ENCODE data around the gene VSIR. TPM values are rescaled to one million over a fixed set of nuclear protein-coding genes. Genes with fewer than 3 reads are reported as not detected.

The VSIR gene
- total RNA-seq, 1 experiment from 2014 or later = 18.5 TPM

DNA sequence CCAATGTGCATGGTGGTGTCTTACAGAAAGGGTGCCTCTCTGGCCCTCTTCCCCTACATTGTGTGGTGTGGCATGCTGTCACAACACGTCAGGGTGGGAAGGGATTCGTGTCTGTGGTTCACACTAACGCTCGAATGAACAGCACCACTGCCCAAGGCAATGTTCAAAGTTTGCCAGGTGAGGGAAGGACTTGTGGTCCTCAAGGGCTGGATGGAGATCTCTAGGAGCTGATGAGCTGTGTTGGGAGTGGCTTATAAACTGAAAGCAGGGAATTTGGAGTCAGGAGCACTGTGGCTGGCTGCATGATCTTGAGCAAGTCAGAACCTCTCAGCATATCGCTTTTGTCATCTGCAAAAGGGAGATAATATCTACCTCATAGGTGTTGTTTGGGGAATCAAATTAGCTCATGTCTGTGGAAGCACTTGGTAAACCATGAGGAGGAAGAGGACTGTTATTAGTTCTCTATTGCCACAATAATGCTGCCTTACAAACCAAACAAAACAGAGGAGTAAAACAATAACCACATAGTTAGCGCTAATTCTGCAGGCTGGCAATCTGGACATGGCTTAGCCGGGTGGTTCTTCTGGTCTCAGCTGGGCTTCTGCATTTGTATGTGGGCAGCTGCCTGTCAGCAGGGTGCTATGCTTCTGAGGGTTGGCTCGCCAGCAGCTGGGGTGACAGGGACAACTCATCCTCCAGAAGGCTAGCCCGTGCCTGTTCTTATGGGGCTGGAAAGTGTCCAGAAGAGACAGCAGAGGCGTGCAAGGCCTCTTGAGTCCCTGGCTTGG, 30.8 kb downstream of the VSIR start:
- POLR2A ChIA-PET = no interaction called here
- RAD21 ChIA-PET (ENCODE audit: low non-redundant PET in 1 of 2, low total read pairs in 2 of 2, uncharacterized antibody in 2 of 2, unreplicated experiment in 2 of 2) = no interaction called here
- no peak for TF ChIP-seq CEBPB (IDR thresholded peaks at IDR 0.05; ENCODE audit: low read depth)
- no peak for TF ChIP-seq SRF (IDR thresholded peaks at IDR 0.05; ENCODE audit: low read depth)
- no peak for TF ChIP-seq SP1 (IDR thresholded peaks at IDR 0.05; ENCODE audit: low read depth)
- TF ChIP-seq, protein P1, sequence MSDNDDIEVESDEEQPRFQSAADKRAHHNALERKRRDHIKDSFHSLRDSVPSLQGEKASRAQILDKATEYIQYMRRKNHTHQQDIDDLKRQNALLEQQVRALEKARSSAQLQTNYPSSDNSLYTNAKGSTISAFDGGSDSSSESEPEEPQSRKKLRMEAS (IDR thresholded peaks at IDR 0.05) = no peak
- no peak for TF ChIP-seq CBX3 (IDR thresholded peaks at IDR 0.05; ENCODE audit: low read depth)
- no peak for TF ChIP-seq ZFX (IDR thresholded peaks at IDR 0.05)
- TF ChIP-seq SIN3A (IDR thresholded peaks at IDR 0.05; ENCODE audit: low read depth) = no peak
- TF ChIP-seq POLR2A (IDR thresholded peaks at IDR 0.05; ENCODE audit: borderline replicate concordance, extremely low read depth, insufficient read depth, insufficient read length) = no peak
- H2AFZ ChIP-seq (ENCODE audit: low read depth, low read length, poor library complexity, severe bottlenecking) = no peak overlapping the region
- intact Hi-C loops (cut with micrococcal nuclease) = no loop called here
- H3K36me3 ChIP-seq (ENCODE audit: control insufficient read depth in 1 of 2, insufficient read depth in 2 of 2, low read length in 2 of 2) = no peaks in the 10 kb centered on the region
- no peaks in the 10 kb centered on the region for H3K79me2 ChIP-seq (ENCODE audit: insufficient read depth, low read length)
- H3K9ac ChIP-seq (ENCODE audit: low read length) = no peak overlapping the region
- H3K4me2 ChIP-seq (ENCODE audit: low read length) = peak overlapping the region; percentile 11; the same call in 1 of the 2 replicates
- BruUV-seq (replicated peaks) = no TSS peak
- H3K9me3 ChIP-seq (ENCODE audit: control insufficient read depth in 1 of 2, insufficient read depth in 1 of 2, low read depth in 1 of 2, low read length in 2 of 2) = no peaks in the 10 kb centered on the region
- no peak overlapping the region for H3K27ac ChIP-seq (ENCODE audit: low read depth, low read length)
- no peak for ATAC-seq
- H3K4me1 ChIP-seq (ENCODE audit: control insufficient read depth in 1 of 2, insufficient read depth in 2 of 2, low read length in 2 of 2) = peaks cover 5 to 19% of the 10 kb centered on the region in 2 experiments; a peak in 3 of 4 replicates
- no peaks in the 10 kb centered on the region for H4K20me1 ChIP-seq (ENCODE audit: insufficient read depth)
- CTCF ChIA-PET = interaction anchor here (0.6 kb wide), 1 partner anchor 69 kb away, joined by 11 read pairs; no protein-coding TSS in a partner anchor
- H3K27me3 ChIP-seq (ENCODE audit: insufficient read depth, low read length) = no peaks in the 10 kb centered on the region
- H3K4me3 ChIP-seq (replicated peaks in 1 of 2; ENCODE audit: low read depth in 1 of 2, low read length in 2 of 2) = no peak overlapping the region
- DNase-seq (ENCODE audit: low read depth, low spot score) = no peak
- H3K9me2 ChIP-seq (ENCODE audit: insufficient read depth) = no peaks in the 10 kb centered on the region

DNA sequence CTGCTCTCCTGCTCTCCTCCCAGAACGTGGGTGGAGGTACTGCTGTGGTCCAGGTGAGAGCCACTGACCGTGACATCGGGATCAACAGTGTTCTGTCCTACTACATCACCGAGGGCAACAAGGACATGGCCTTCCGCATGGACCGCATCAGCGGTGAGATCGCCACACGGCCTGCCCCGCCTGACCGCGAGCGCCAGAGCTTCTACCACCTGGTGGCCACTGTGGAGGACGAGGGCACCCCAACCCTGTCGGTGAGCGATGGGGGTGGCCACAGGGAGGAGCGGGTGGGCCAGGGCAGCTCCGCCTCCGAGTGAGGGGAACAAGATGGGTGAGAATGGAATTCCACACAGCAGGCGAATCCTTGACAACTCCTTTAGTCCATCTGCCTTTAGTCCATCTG, 31.6 kb downstream of the VSIR start:
- intact Hi-C loops (cut with micrococcal nuclease) = no loop called here
- DNase-seq (ENCODE audit: low read depth, low spot score) = no peak
- no TSS peak for BruUV-seq (replicated peaks)
- Histone ChIP-seq H3K9me3 (ENCODE audit: control insufficient read depth in 1 of 2, insufficient read depth in 1 of 2, low read depth in 1 of 2, low read length in 2 of 2) (no peaks in the 10 kb centered on the region), H3K79me2 (ENCODE audit: insufficient read depth, low read length) (no peaks in the 10 kb centered on the region), H3K4me2 (ENCODE audit: low read length) (no peak overlapping the region), H3K9ac (ENCODE audit: low read length) (no peak overlapping the region), H3K36me3 (ENCODE audit: control insufficient read depth in 1 of 2, insufficient read depth in 2 of 2, low read length in 2 of 2) (no peaks in the 10 kb centered on the region), H3K4me1 (ENCODE audit: control insufficient read depth in 1 of 2, insufficient read depth in 2 of 2, low read length in 2 of 2) (peaks cover 4 to 23% of the 10 kb centered on the region in 2 experiments; a peak in 3 of 4 replicates), H3K9me2 (ENCODE audit: insufficient read depth) (no peaks in the 10 kb centered on the region), H3K4me3 (replicated peaks in 1 of 2; ENCODE audit: low read depth in 1 of 2, low read length in 2 of 2) (no peak overlapping the region), H2AFZ (ENCODE audit: low read depth, low read length, poor library complexity, severe bottlenecking) (no peak overlapping the region), H4K20me1 (ENCODE audit: insufficient read depth) (no peaks in the 10 kb centered on the region), H3K27ac (ENCODE audit: low read depth, low read length) (no peak overlapping the region), H3K27me3 (ENCODE audit: insufficient read depth, low read length) (no peaks in the 10 kb centered on the region)
- POLR2A ChIA-PET = no interaction called here
- no peak for ATAC-seq
- CTCF ChIA-PET = interaction anchor here (0.6 kb wide), 1 partner anchor 70 kb away, joined by 11 read pairs; no protein-coding TSS in a partner anchor
- RAD21 ChIA-PET (ENCODE audit: low non-redundant PET in 1 of 2, low total read pairs in 2 of 2, uncharacterized antibody in 2 of 2, unreplicated experiment in 2 of 2) = no interaction called here
- TF ChIP-seq EGR1 (IDR thresholded peaks at IDR 0.05; ENCODE audit: low read depth) (no peak), SIN3A (IDR thresholded peaks at IDR 0.05; ENCODE audit: low read depth) (no peak), EZH2 (IDR thresholded peaks at IDR 0.05) (no peak), EZH2phosphoT487 (IDR thresholded peaks at IDR 0.05; ENCODE audit: borderline replicate concordance) (no peak), ZFX (IDR thresholded peaks at IDR 0.05) (no peak), CBX3 (IDR thresholded peaks at IDR 0.05; ENCODE audit: low read depth) (no peak), POLR2A (IDR thresholded peaks at IDR 0.05; ENCODE audit: borderline replicate concordance, extremely low read depth, insufficient read depth, insufficient read length) (no peak), SRF (IDR thresholded peaks at IDR 0.05; ENCODE audit: low read depth) (no peak), JUND (IDR thresholded peaks at IDR 0.05) (no peak), ZNF274 (IDR thresholded peaks at IDR 0.05; ENCODE audit: low read depth, low read length) (no peak), CEBPB (IDR thresholded peaks at IDR 0.05; ENCODE audit: low read depth) (no peak)
- TF ChIP-seq, protein P2, sequence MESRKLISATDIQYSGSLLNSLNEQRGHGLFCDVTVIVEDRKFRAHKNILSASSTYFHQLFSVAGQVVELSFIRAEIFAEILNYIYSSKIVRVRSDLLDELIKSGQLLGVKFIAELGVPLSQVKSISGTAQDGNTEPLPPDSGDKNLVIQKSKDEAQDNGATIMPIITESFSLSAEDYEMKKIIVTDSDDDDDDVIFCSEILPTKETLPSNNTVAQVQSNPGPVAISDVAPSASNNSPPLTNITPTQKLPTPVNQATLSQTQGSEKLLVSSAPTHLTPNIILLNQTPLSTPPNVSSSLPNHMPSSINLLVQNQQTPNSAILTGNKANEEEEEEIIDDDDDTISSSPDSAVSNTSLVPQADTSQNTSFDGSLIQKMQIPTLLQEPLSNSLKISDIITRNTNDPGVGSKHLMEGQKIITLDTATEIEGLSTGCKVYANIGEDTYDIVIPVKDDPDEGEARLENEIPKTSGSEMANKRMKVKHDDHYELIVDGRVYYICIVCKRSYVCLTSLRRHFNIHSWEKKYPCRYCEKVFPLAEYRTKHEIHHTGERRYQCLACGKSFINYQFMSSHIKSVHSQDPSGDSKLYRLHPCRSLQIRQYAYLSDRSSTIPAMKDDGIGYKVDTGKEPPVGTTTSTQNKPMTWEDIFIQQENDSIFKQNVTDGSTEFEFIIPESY (IDR thresholded peaks at IDR 0.05; ENCODE audit: extremely low read depth, insufficient replicate concordance, low read length) = no peak
- TF ChIP-seq, protein P3, sequence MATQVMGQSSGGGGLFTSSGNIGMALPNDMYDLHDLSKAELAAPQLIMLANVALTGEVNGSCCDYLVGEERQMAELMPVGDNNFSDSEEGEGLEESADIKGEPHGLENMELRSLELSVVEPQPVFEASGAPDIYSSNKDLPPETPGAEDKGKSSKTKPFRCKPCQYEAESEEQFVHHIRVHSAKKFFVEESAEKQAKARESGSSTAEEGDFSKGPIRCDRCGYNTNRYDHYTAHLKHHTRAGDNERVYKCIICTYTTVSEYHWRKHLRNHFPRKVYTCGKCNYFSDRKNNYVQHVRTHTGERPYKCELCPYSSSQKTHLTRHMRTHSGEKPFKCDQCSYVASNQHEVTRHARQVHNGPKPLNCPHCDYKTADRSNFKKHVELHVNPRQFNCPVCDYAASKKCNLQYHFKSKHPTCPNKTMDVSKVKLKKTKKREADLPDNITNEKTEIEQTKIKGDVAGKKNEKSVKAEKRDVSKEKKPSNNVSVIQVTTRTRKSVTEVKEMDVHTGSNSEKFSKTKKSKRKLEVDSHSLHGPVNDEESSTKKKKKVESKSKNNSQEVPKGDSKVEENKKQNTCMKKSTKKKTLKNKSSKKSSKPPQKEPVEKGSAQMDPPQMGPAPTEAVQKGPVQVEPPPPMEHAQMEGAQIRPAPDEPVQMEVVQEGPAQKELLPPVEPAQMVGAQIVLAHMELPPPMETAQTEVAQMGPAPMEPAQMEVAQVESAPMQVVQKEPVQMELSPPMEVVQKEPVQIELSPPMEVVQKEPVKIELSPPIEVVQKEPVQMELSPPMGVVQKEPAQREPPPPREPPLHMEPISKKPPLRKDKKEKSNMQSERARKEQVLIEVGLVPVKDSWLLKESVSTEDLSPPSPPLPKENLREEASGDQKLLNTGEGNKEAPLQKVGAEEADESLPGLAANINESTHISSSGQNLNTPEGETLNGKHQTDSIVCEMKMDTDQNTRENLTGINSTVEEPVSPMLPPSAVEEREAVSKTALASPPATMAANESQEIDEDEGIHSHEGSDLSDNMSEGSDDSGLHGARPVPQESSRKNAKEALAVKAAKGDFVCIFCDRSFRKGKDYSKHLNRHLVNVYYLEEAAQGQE (IDR thresholded peaks at IDR 0.05; ENCODE audit: low read depth) = no peak

All from HCT116 (cell line).